ENCODE data around the gene TCERG1L.

Gene TCERG1L

DNA sequence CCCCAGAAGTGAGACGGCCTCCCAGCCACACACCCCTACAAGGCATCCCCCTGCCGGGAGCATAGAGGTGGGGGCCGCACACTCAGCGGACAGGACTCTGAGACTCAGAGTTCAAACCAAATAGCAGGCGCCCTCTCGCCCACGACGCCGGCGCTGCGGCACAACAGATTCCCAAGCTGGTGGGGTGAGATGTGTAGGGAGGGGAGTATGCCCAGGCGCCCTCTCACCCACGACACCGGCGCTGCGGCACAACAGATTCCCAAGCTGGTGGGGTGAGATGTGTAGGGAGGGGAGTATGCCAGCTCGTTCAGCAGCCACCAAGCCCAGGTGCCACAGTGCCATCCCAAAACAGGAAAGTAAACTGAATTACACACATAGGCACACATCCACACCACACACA lies 64.7 kb downstream of the TCERG1L start:
- TF ChIP-seq POLR2AphosphoS5 (IDR thresholded peaks at IDR 0.05; ENCODE audit: low read depth, low read length) (no peak), FOXP2 (optimal IDR thresholded peaks at IDR 0.05; ENCODE audit: borderline replicate concordance, extremely low read depth, extremely low read length, insufficient read depth) (no peak), SIN3A (IDR thresholded peaks at IDR 0.05; ENCODE audit: borderline replicate concordance, insufficient read depth, low read length) (no peak), TAF1 (IDR thresholded peaks at IDR 0.05; ENCODE audit: borderline replicate concordance, insufficient read depth, low read length) (no peak)
- TF ChIP-seq, protein P1, sequence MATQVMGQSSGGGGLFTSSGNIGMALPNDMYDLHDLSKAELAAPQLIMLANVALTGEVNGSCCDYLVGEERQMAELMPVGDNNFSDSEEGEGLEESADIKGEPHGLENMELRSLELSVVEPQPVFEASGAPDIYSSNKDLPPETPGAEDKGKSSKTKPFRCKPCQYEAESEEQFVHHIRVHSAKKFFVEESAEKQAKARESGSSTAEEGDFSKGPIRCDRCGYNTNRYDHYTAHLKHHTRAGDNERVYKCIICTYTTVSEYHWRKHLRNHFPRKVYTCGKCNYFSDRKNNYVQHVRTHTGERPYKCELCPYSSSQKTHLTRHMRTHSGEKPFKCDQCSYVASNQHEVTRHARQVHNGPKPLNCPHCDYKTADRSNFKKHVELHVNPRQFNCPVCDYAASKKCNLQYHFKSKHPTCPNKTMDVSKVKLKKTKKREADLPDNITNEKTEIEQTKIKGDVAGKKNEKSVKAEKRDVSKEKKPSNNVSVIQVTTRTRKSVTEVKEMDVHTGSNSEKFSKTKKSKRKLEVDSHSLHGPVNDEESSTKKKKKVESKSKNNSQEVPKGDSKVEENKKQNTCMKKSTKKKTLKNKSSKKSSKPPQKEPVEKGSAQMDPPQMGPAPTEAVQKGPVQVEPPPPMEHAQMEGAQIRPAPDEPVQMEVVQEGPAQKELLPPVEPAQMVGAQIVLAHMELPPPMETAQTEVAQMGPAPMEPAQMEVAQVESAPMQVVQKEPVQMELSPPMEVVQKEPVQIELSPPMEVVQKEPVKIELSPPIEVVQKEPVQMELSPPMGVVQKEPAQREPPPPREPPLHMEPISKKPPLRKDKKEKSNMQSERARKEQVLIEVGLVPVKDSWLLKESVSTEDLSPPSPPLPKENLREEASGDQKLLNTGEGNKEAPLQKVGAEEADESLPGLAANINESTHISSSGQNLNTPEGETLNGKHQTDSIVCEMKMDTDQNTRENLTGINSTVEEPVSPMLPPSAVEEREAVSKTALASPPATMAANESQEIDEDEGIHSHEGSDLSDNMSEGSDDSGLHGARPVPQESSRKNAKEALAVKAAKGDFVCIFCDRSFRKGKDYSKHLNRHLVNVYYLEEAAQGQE (IDR thresholded peaks at IDR 0.05; ENCODE audit: insufficient read depth in 1 of 2, low read depth in 2 of 2, low read length in 2 of 2), result no peak

DNA sequence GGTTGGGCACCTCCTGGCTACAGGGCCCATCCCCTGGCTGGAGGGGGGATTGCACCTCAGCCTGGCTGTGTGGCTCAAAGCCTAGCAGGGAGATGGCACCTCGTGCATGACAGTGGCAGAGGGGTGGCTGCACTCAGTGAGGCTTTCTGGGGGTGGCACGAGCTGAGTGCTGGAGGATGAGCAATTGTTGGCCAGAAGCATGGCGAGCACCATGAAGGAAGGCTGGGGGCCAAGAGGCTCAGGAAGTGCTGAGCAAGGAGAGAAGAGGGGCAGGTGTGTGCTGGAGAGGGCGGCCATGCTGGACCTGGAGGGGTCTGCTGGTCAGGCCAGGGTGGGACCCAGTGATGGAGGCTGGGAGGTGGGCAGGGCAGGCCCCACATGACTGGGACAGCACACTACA lies 65.4 kb downstream of the TCERG1L start:
- TF ChIP-seq POLR2AphosphoS5 (IDR thresholded peaks at IDR 0.05; ENCODE audit: low read depth, low read length) (no peak), FOXP2 (optimal IDR thresholded peaks at IDR 0.05; ENCODE audit: borderline replicate concordance, extremely low read depth, extremely low read length, insufficient read depth) (no peak), TAF1 (IDR thresholded peaks at IDR 0.05; ENCODE audit: borderline replicate concordance, insufficient read depth, low read length) (no peak), SIN3A (IDR thresholded peaks at IDR 0.05; ENCODE audit: borderline replicate concordance, insufficient read depth, low read length) (no peak)
- TF ChIP-seq, protein P1 (IDR thresholded peaks at IDR 0.05; ENCODE audit: insufficient read depth in 1 of 2, low read depth in 2 of 2, low read length in 2 of 2), result no peak

DNA sequence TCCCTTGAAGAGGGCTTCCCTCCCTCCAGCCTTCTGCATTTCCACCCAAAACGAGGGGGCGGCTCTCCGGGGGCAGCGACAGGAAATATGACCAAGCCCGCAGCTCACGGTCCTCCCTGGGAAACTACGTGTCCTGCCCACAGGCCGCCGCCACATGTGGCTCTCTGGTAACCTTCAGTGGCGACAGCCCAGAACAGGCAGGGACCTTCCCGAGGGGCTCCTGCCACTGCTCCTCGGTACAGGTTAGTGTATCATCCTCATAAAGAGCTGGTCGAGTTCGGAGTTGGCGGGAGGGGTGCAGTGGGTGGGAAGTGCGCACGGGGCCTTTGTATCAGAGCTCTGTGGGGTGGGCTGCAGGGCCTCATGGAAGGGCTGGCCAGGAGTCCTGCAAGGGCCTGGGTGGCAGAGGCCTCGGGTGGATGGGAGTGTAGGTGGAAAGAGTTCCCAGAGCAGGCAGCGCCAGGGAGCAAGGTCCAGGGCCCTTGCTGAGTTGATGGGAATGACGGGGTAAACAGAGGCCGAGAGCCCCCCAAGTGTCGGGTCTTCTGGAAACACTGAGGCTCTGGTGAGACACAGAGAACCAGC lies 66.0 kb downstream of the TCERG1L start:
- TF ChIP-seq FOXP2 (optimal IDR thresholded peaks at IDR 0.05; ENCODE audit: borderline replicate concordance, extremely low read depth, extremely low read length, insufficient read depth) (no peak), SIN3A (IDR thresholded peaks at IDR 0.05; ENCODE audit: borderline replicate concordance, insufficient read depth, low read length) (no peak), POLR2AphosphoS5 (IDR thresholded peaks at IDR 0.05; ENCODE audit: low read depth, low read length) (no peak), TAF1 (IDR thresholded peaks at IDR 0.05; ENCODE audit: borderline replicate concordance, insufficient read depth, low read length) (no peak)
- TF ChIP-seq, protein P1 (IDR thresholded peaks at IDR 0.05; ENCODE audit: insufficient read depth in 1 of 2, low read depth in 2 of 2, low read length in 2 of 2), result no peak

GRCh38 chr10:131244836-131245235 lies 66.7 kb downstream of the TCERG1L start:
- TF ChIP-seq, protein P1 (IDR thresholded peaks at IDR 0.05; ENCODE audit: insufficient read depth in 1 of 2, low read depth in 2 of 2, low read length in 2 of 2), result no peak
- no peak for TF ChIP-seq TAF1 (IDR thresholded peaks at IDR 0.05; ENCODE audit: borderline replicate concordance, insufficient read depth, low read length)
- TF ChIP-seq SIN3A (IDR thresholded peaks at IDR 0.05; ENCODE audit: borderline replicate concordance, insufficient read depth, low read length), result no peak
- TF ChIP-seq FOXP2 (optimal IDR thresholded peaks at IDR 0.05; ENCODE audit: borderline replicate concordance, extremely low read depth, extremely low read length, insufficient read depth), result no peak
- no peak for TF ChIP-seq POLR2AphosphoS5 (IDR thresholded peaks at IDR 0.05; ENCODE audit: low read depth, low read length)
